AG10803 (cell line): ENCODE results near the gene IFT43.

Source experiments
- DNase-seq: peaks from one replicate; pipeline ENCODE4 v3.0.0; 2010; ENCODE audit warnings: low read depth
- H3K4me3 ChIP-seq: 2 replicates; pipeline ENCODE4 v1.5.1; 2011; ENCODE audit warnings: mild to moderate bottlenecking, low read length, control low read depth
- TF ChIP-seq, protein P1 (sequence below): conservative IDR thresholded peaks from 2 replicates; pipeline ENCODE4 v1.5.1; 2011; ENCODE audit warnings: mild to moderate bottlenecking, low read length, control low read depth, inconsistent platforms

The IFT43 gene

DNA sequence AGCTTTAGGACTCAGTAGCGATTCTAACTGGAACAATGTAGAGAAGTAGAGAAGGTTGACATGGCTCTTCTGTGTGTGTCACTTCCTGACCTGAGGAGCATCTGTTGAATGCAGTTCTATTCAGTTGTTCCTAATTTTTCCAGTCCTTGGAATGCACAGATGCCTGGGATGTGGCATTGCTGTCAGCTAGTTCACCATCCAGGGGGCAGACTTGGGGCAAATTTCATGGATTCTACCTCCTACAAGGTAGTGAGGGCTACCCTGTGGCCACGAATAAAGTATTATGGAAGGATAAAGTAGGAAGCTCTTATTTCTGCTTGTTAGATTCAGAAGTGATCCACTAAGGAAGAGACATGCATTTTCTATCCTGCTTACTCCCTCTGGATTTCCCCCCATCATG, 91.8 kb downstream of the IFT43 start:
- DNase-seq: no peak
- TF ChIP-seq, protein P1, sequence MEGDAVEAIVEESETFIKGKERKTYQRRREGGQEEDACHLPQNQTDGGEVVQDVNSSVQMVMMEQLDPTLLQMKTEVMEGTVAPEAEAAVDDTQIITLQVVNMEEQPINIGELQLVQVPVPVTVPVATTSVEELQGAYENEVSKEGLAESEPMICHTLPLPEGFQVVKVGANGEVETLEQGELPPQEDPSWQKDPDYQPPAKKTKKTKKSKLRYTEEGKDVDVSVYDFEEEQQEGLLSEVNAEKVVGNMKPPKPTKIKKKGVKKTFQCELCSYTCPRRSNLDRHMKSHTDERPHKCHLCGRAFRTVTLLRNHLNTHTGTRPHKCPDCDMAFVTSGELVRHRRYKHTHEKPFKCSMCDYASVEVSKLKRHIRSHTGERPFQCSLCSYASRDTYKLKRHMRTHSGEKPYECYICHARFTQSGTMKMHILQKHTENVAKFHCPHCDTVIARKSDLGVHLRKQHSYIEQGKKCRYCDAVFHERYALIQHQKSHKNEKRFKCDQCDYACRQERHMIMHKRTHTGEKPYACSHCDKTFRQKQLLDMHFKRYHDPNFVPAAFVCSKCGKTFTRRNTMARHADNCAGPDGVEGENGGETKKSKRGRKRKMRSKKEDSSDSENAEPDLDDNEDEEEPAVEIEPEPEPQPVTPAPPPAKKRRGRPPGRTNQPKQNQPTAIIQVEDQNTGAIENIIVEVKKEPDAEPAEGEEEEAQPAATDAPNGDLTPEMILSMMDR: no peak
- H3K4me3 ChIP-seq: no peak overlapping the region

DNA sequence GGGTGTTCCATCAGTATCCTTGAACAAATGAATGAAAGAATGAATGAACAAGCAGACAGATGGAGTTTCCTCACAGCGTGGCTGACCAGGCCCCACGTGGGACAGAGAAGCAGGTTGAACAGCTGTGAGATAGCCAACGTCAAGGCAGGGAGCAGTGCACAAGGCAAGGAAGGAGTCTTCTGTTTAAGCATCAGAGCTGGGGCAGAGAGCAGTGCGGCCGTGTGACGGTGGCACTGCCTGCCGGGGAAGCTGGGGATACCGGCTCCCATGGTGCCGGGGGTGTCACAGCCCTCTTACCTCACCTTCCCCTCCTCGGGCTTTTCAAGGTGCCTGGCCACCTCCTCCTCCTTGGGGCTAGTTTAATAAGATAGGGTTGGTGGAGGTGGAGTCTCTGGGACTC, 92.9 kb downstream of the IFT43 start:
- H3K4me3 ChIP-seq: no peak overlapping the region
- TF ChIP-seq, protein P1: no peak
- no peak for DNase-seq

DNA sequence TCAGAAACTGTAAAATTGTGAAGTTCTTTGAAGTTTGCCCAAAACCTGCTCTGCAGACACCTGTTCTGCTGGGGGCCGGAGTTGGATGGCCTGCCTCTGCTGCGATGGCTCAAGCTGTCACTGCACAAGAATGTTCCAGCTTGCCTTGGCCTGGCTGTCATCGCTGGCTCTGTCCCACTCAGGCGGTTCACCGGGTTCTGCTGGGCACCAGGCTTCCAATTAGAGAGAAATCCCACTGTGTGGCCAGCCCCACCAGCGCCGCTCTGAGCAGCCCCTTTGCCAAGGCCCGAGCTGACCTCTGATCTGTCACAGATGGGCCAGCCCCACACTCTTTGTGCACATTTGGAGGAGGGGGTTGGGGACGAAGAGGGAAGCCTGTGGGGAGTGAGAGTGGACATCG, 94.5 kb downstream of the IFT43 start:
- TF ChIP-seq, protein P1: no peak

DNA sequence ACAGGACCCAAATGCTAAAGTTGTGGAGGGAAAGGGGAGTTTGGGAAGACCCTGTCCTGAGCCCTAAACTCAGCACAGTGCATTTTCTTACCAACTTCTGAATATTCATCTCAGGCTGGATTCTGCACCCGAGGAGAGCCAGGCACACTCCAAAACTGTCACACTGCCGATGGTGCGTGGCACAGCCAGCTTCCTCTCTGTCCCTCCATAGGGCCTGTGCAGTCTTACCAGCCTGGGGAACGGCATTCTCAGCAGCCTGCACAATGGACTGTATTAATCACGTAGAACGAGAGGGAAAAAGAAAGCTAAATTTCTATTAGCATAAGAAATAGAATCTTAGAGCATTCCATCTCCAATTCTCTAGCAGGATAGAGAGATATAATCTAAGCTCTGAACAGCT, 94.9 kb downstream of the IFT43 start:
- TF ChIP-seq, protein P1: no peak
- H3K4me3 ChIP-seq: no peak overlapping the region
- DNase-seq: no peak

More for the DNA sequence above, 94.5 kb downstream of the IFT43 start:
- DNase-seq: no peak
- no peak overlapping the region for H3K4me3 ChIP-seq

DNA sequence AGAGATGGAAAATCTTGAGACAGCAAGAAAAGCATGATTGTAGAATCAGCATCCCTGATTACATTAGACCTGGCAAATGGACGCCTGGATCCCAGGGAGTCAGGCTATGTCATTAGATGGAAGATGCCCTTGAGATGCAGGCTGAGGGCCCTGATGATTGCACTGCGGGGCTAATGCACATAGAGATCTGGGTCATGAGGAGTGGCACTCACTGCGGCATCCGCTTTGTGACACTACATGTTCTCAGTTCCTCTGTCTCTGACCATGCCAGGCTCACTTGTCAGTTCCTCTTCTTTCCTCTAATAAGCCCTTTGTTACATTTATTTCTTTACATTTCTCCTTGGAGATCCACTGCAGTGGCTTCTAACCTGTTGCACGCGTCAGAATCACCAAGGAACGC, 96.1 kb downstream of the IFT43 start:
- TF ChIP-seq, protein P1: no peak
- no peak overlapping the region for H3K4me3 ChIP-seq
- no peak for DNase-seq

DNA sequence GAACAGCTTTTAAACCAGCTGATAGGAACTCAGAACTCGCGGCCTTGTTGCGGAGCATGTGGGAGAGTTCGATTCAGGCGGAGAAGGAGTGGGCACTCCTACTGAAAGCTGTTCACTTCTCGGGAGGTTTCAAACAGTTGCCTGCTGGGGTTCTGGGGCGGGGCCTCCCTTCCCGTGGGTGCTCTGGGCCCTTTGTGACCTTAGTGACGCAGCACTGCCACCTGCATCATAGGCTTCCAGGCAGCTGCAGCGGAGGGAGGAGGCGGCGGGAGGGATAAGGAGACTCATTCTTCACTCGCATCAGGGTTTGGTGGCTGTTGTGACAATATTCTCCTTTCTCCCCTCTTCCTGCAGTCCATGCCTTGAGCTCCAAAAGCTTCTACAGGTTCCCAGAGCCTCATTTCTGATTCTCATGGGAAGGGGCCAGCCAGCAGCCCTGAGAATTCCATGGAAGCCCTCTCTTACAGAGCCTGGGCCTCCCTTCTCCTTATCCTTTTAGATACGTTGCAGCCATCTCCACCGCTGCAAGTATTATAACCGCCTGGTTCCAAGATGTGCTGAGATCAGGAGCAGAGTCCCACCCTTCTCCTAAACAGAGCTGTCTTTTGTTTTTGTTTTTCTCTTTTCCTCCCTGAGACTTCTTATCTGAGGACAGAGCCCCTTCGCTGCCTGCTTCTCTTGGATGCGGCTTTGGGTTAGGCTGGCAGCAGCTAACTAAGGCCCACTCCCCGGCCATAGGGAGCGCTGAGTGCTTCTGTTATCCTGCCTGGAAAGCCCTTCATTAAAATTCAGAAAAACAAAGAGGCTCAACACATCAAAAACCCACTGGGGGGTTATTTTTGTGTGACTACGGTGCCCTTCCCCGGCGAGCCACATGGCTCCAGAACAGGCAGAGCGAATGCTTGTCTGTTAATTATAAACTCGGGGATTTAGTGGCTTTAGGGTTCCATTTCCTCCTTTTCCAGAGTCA, 98.5 kb downstream of the IFT43 start:
- TF ChIP-seq, protein P1: no peak
- no peak overlapping the region for H3K4me3 ChIP-seq
- DNase-seq: no peak

DNA sequence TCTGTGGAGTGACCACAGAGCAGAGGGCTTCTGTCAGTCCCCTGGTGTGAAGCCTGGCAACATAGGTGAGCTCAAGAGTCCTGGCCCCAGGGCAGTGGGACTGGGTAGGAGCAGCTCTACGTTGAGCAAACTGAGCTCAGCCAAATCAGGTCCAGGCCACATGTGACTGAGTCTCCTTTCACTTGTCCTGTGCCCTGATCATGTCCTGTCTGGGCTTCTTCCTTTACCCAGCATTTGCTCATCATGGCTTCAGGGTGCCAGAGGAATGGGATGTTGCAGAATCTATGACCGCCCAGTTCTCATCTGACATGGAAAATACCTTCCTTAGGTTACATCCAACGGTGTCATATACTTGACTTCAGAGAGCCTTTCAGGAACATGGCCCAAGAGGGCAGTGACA, 99.8 kb downstream of the IFT43 start:
- DNase-seq: no peak
- TF ChIP-seq, protein P1: no peak
- H3K4me3 ChIP-seq: no peak overlapping the region
